ENCODE measurements around the gene OR2B6. TPM values are rescaled to one million over a fixed set of nuclear protein-coding genes. Genes with fewer than 3 reads are reported as not detected.

The OR2B6 gene
- polyA plus RNA-seq, 2 of the 4 experiments (the other 2 are of a cell fraction), result 0.18 to 0.59 TPM

GRCh38 chr6:28003059-28003458 lies 46.0 kb downstream of the OR2B6 start:
- FAIRE-seq (no peak), DNase-seq (ENCODE audit: low read depth in 1 of 2, low spot score in 1 of 2) (no peak), ATAC-seq (no peak)
- no peaks in the 10 kb centered on the region for H3K4me1 ChIP-seq
- CTCF ChIA-PET, result no interaction called here
- no peak overlapping the region for H3K4me3 ChIP-seq
- no peak overlapping the region for H3K27ac ChIP-seq
- TF ChIP-seq, protein P1, sequence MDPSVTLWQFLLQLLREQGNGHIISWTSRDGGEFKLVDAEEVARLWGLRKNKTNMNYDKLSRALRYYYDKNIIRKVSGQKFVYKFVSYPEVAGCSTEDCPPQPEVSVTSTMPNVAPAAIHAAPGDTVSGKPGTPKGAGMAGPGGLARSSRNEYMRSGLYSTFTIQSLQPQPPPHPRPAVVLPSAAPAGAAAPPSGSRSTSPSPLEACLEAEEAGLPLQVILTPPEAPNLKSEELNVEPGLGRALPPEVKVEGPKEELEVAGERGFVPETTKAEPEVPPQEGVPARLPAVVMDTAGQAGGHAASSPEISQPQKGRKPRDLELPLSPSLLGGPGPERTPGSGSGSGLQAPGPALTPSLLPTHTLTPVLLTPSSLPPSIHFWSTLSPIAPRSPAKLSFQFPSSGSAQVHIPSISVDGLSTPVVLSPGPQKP (IDR thresholded peaks at IDR 0.05; ENCODE audit: low read depth, low read length), result no peak
- no peak for TF ChIP-seq ZSCAN20 (CRISPR knock-in tag; IDR thresholded peaks at IDR 0.05)
- WGBS (ENCODE audit: missing lambda C conversion rate), result 68% methylated on average over 5 of the region's 5 CpGs
- H3K4me2 ChIP-seq, result no peak overlapping the region
- no peaks in the 10 kb centered on the region for H3K9me3 ChIP-seq
- POLR2A ChIA-PET, result no interaction called here

DNA sequence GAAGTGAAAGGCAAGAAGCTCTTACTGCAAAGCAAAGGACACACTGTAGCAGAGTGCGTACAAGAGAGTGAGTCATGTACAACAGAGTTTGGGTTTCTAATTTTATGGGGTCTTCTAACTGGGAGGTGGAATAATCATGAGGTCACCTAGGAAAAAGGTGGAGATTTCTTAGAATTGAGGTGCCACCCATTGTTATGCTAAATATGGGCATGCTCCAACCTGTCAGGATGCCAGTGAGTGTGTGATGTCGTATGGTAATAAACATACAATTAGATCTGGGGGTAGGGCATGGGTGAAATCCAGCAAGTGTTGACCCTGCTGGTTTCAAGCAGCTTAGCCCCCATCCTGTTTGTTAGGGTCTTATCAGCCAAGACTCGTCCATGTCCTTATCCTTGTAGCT lies 46.6 kb downstream of the OR2B6 start:
- WGBS (ENCODE audit: missing lambda C conversion rate), result 71% methylated on average over 3 of the region's 3 CpGs
- FAIRE-seq (no peak), DNase-seq (ENCODE audit: low read depth in 1 of 2, low spot score in 1 of 2) (no peak), ATAC-seq (no peak)
- H3K4me3 ChIP-seq, result no peak overlapping the region
- H3K4me2 ChIP-seq, result no peak overlapping the region
- H3K27ac ChIP-seq, result no peak overlapping the region
- POLR2A ChIA-PET, result no interaction called here
- no peak for TF ChIP-seq CEBPB (IDR thresholded peaks at IDR 0.05)
- no peak for TF ChIP-seq HOXB5 (CRISPR knock-in tag; IDR thresholded peaks at IDR 0.05)
- no peak for TF ChIP-seq KDM1A (IDR thresholded peaks at IDR 0.05; ENCODE audit: low read depth)
- no peak for TF ChIP-seq MAX (IDR thresholded peaks at IDR 0.05)
- no peak for TF ChIP-seq HOXA7 (CRISPR knock-in tag; IDR thresholded peaks at IDR 0.05)
- no peak for TF ChIP-seq NFE2L2 (conservative IDR thresholded peaks at IDR 0.05; ENCODE audit: low read length)
- no peaks in the 10 kb centered on the region for H3K9me3 ChIP-seq
- no peaks in the 10 kb centered on the region for H3K4me1 ChIP-seq
- CTCF ChIA-PET, result no interaction called here

DNA sequence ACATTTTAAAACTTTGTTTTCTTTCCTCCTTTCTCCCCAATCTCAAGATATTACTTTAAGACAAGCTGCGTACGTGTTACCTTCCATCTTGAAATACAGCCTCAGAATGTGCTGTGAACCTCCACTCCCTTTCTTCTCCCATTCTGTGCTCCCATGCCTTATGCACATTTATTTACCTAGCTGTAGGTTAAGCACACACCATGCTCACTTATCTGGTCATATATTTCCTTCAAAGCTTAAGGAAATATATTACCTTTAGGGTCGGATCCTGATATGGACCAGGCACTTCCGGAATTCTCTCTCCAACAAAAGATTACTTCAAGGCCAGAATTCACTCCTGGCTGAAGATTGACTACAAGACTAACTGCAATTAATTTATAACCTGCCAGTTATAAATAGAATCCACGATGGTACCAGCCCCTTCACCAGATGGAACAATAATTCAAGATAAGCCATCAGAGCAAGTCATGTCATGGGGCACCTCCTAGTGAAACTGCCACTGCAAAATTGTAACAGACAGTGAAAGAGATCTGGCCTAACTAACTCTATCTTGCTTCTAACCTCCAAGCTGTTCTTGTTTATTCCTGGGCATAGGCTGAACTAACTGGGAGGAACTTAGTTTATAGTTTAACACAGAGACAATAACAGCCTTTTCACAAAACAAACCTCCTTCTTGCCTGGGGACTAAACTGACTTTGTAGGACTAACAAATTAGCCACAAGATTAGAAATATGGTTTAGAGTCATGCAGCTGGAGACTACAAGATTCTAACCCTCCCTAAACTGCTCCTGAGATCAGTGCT lies 47.5 kb downstream of the OR2B6 start:
- CTCF ChIA-PET, result no interaction called here
- Histone ChIP-seq H3K9me3 (no peaks in the 10 kb centered on the region), H3K4me2 (no peak overlapping the region), H3K4me1 (no peaks in the 10 kb centered on the region), H3K27ac (no peak overlapping the region), H3K4me3 (no peak overlapping the region)
- TF ChIP-seq TFCP2L1 (CRISPR knock-in tag; IDR thresholded peaks at IDR 0.05) (no peak), NFE2L2 (conservative IDR thresholded peaks at IDR 0.05; ENCODE audit: low read length) (no peak), ZNF302 (CRISPR knock-in tag; IDR thresholded peaks at IDR 0.05) (no peak), MAFK (IDR thresholded peaks at IDR 0.05; ENCODE audit: partially characterized antibody) (no peak), RAD21 (conservative IDR thresholded peaks at IDR 0.05 in 1 of 2, IDR thresholded peaks at IDR 0.05 in 1 of 2) (no peak), ESRRA (IDR thresholded peaks at IDR 0.05; ENCODE audit: borderline replicate concordance, low read length) (no peak)
- TF ChIP-seq, protein P2, sequence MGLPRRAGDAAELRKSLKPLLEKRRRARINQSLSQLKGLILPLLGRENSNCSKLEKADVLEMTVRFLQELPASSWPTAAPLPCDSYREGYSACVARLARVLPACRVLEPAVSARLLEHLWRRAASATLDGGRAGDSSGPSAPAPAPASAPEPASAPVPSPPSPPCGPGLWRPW (IDR thresholded peaks at IDR 0.05), result no peak
- TF ChIP-seq, protein P3, sequence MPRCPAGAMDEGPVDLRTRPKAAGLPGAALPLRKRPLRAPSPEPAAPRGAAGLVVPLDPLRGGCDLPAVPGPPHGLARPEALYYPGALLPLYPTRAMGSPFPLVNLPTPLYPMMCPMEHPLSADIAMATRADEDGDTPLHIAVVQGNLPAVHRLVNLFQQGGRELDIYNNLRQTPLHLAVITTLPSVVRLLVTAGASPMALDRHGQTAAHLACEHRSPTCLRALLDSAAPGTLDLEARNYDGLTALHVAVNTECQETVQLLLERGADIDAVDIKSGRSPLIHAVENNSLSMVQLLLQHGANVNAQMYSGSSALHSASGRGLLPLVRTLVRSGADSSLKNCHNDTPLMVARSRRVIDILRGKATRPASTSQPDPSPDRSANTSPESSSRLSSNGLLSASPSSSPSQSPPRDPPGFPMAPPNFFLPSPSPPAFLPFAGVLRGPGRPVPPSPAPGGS (IDR thresholded peaks at IDR 0.05), result no peak
- POLR2A ChIA-PET, result no interaction called here
- ATAC-seq, result no peak
- DNase-seq (ENCODE audit: low read depth in 1 of 2, low spot score in 1 of 2), result no peak
- no peak for FAIRE-seq
- WGBS (ENCODE audit: missing lambda C conversion rate), result 68% methylated on average over 5 of the region's 5 CpGs

- Histone ChIP-seq H3K4me3 (no peak overlapping the region), H3K4me1 (no peaks in the 10 kb centered on the region), H3K9me3 (no peaks in the 10 kb centered on the region), H3K4me2 (no peak overlapping the region), H3K27ac (no peak overlapping the region)
- ATAC-seq, result no peak
- WGBS (ENCODE audit: missing lambda C conversion rate), result 34% methylated on average over 5 of the region's 5 CpGs
- no peak for DNase-seq (ENCODE audit: low read depth in 1 of 2, low spot score in 1 of 2)
- no peak for TF ChIP-seq FOSB (CRISPR knock-in tag; IDR thresholded peaks at IDR 0.05)
- ChIA-PET CTCF (no interaction called here), POLR2A (no interaction called here)
- FAIRE-seq, result no peak
Observed at GRCh38 chr6:28005152-28005890, 48.3 kb downstream of the OR2B6 start.

Data from A549 (cell line).